ENCODE measurements around the gene LONRF2. TPM values are rescaled to one million over a fixed set of nuclear protein-coding genes. Genes with fewer than 3 reads are reported as not detected.

The LONRF2 gene
- total RNA-seq, 1 experiment from 2014 or later = 2.7 TPM

- no peak overlapping the region for H3K4me2 ChIP-seq (ENCODE audit: insufficient read depth, insufficient read length, low read length)
- H2AK5ac ChIP-seq (ENCODE audit: insufficient read length, low read length) = no peak overlapping the region
- no peak overlapping the region for H2BK120ac ChIP-seq (ENCODE audit: low read depth, low read length, poor library complexity, severe bottlenecking)
- H3K23ac ChIP-seq (ENCODE audit: insufficient read length, low read depth, low read length) = no peak overlapping the region
- H4K5ac ChIP-seq (ENCODE audit: insufficient read length, low read depth, low read length) = no peak overlapping the region
- H3T11ph ChIP-seq (ENCODE audit: low read length) = no peak overlapping the region
- no peaks in the 10 kb centered on the region for H4K20me1 ChIP-seq (ENCODE audit: control insufficient read depth, insufficient read depth, insufficient read length)
- H4K91ac ChIP-seq (ENCODE audit: insufficient read length, low read depth, low read length) = no peak overlapping the region
- Mint-ChIP-seq H3K27ac (no peak overlapping the region), H3K27me3 (ENCODE audit: low read depth) (peaks cover 2% of the 10 kb centered on the region; the same call in 1 of the 2 replicates), H3K4me3 (no peak overlapping the region), H3K4me1 (peaks cover 17 to 18% of the 10 kb centered on the region in 2 experiments), H3K9me3 (peaks cover 41 to 45% of the 10 kb centered on the region in 2 experiments), H3K36me3 (ENCODE audit: insufficient read depth in 1 of 3, low read depth in 3 of 3) (peaks cover 15 to 50% (median 21%) of the 10 kb centered on the region in 3 experiments)
- no peak overlapping the region for H2BK20ac ChIP-seq (ENCODE audit: low read depth, low read length, poor library complexity, severe bottlenecking)
- no peaks in the 10 kb centered on the region for H3K79me2 ChIP-seq (ENCODE audit: insufficient read depth, low read length)
- no peak overlapping the region for H2BK5ac ChIP-seq (ENCODE audit: insufficient read length, low read length)
- H3K18ac ChIP-seq (ENCODE audit: insufficient read length, low read depth, low read length) = no peak overlapping the region
- no peaks in the 10 kb centered on the region for H3K27me3 ChIP-seq (ENCODE audit: insufficient read depth, low read length)
- no peak overlapping the region for H3K4ac ChIP-seq (ENCODE audit: low read depth, low read length)
- H4K8ac ChIP-seq (replicated peaks; ENCODE audit: insufficient read length, low read depth, low read length) = no peak overlapping the region
- H3K23me2 ChIP-seq (ENCODE audit: insufficient read length, low read depth, low read length, poor library complexity, severe bottlenecking) = no peaks in the 10 kb centered on the region
- no CpG with 5 or more reads among the region's 2 CpGs for WGBS (ENCODE audit: extremely low coverage, insufficient read length, low lambda C conversion rate)
- no peak overlapping the region for H3K14ac ChIP-seq (ENCODE audit: insufficient read depth, low read length)
- no peak for DNase-seq
- H3K56ac ChIP-seq (ENCODE audit: insufficient read length, low read depth, low read length) = no peak overlapping the region
- H3K79me1 ChIP-seq (ENCODE audit: insufficient read depth, low read depth, low read length, poor library complexity, severe bottlenecking) = no peaks in the 10 kb centered on the region
- no peak for TF ChIP-seq CTCF (conservative IDR thresholded peaks at IDR 0.05)
- H2AFZ ChIP-seq (ENCODE audit: low read length) = no peak overlapping the region
- no peak overlapping the region for H2BK15ac ChIP-seq (ENCODE audit: low read depth, low read length)
- no peak overlapping the region for H3K9ac ChIP-seq (ENCODE audit: extremely low read depth, insufficient read length, low read length)
- no peaks in the 10 kb centered on the region for H3K4me1 ChIP-seq (ENCODE audit: insufficient read depth, low read length)
- no peak overlapping the region for H2BK12ac ChIP-seq (ENCODE audit: insufficient read length, low read depth, low read length)
- no peak overlapping the region for H3K27ac ChIP-seq (ENCODE audit: insufficient read length, low read depth, low read length)
- H3K9me3 ChIP-seq (ENCODE audit: control insufficient read depth, low read depth, low read length) = no peaks in the 10 kb centered on the region
These were observed 36.3 kb upstream of the LONRF2 start for GRCh38 chr2:100358554-100358953.

Measured in H9 (cell line).